Glutamatergic neuron (in vitro differentiated cells): ENCODE measurements around the gene IL6R. TPM values are rescaled to one million over a fixed set of nuclear protein-coding genes. Genes with fewer than 3 reads are reported as not detected.
"Not testable (repeated sequence)": the region's sequence is repeated elsewhere in the genome, so short reads cannot be mapped to it uniquely, and the experiment has no call there.

Source experiments
- DNase-seq: peaks from one replicate; pipeline ENCODE4 v3.0.0; 2022
- H3K27ac Mint-ChIP-seq: one replicate; pipeline ENCODE4 v1.8.0; 2020; ENCODE audit warnings: mild to moderate bottlenecking, mixed read lengths, inconsistent platforms; ENCODE audit not compliant: unreplicated experiment
- H3K27me3 Mint-ChIP-seq: one replicate; pipeline ENCODE4 v1.8.0; 2020; ENCODE audit warnings: mild to moderate bottlenecking, moderate library complexity, mixed read lengths, inconsistent platforms; ENCODE audit not compliant: unreplicated experiment
- H3K36me3 Mint-ChIP-seq: one replicate; pipeline ENCODE4 v1.8.0; 2020; ENCODE audit warnings: mild to moderate bottlenecking, mixed read lengths, inconsistent platforms; ENCODE audit not compliant: unreplicated experiment
- H3K4me1 Mint-ChIP-seq: one replicate; pipeline ENCODE4 v1.8.0; 2020; ENCODE audit warnings: mild to moderate bottlenecking, low read depth, mixed read lengths, inconsistent platforms; ENCODE audit not compliant: unreplicated experiment
- H3K4me3 Mint-ChIP-seq: one replicate; pipeline ENCODE4 v1.8.0; 2020; ENCODE audit warnings: mild to moderate bottlenecking, mixed read lengths, inconsistent platforms; ENCODE audit not compliant: unreplicated experiment
- H3K9me3 Mint-ChIP-seq: one replicate; pipeline ENCODE4 v1.8.0; 2020; ENCODE audit warnings: mild to moderate bottlenecking, moderate library complexity, mixed read lengths, inconsistent platforms; ENCODE audit not compliant: unreplicated experiment
- CTCF ChIP-seq: fragments of 200-600 bp; sonication (generic); IDR thresholded peaks from one replicate; pipeline ENCODE4 v1.5.0; 2021; ENCODE audit not compliant: partially characterized antibody, unreplicated experiment
- total RNA-seq: library from RNA; stranded (reverse); fragmentation: NEBNext Ultra II Directional; extraction: Animal tissue kit (Norgen Biotek cat#: 25700); gene quantifications from one replicate; pipeline ENCODE4 v1.2.1, GENCODE V29; 2021; ENCODE audit not compliant: unreplicated experiment

Gene IL6R
- total RNA-seq, 1 donor from 2014 or later = 1.6 TPM

DNA sequence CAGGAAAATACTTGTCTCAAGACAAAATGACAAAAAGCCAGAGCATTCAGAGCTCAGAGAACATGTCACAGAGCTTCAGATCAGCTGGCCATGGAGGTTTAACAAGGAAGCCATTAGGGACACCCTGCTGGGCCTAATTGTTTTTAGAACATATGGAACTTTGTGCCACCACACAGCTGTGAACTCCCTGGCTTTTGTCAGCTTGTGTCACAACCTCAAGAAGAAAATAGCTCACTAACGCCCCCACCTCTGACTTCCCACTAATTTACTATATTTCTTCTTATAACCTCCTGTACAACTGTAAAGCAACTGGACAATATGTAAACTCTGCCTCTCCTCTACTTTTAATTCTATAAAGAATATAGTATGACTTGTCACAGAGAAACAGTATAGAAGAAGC is 75.9 kb downstream of the IL6R start:
- Mint-ChIP-seq H3K36me3 (no peaks in the 10 kb centered on the region), H3K4me1 (peaks cover 21% of the 10 kb centered on the region), H3K27me3 (peaks cover 9% of the 10 kb centered on the region), H3K9me3 (peaks cover 10% of the 10 kb centered on the region), H3K4me3 (peak overlapping the region; percentile 78), H3K27ac (peak overlapping the region; percentile 95)
- DNase-seq = peak; percentile 38
- TF ChIP-seq CTCF = no peak

- H3K4me1 Mint-ChIP-seq = peaks cover 22% of the 10 kb centered on the region
- no peak for DNase-seq
- peaks cover 11% of the 10 kb centered on the region for H3K27me3 Mint-ChIP-seq
- H3K27ac Mint-ChIP-seq = no peak overlapping the region
- no peaks in the 10 kb centered on the region for H3K36me3 Mint-ChIP-seq
- H3K4me3 Mint-ChIP-seq = no peak overlapping the region
- TF ChIP-seq CTCF = no peak
- peaks cover 10% of the 10 kb centered on the region for H3K9me3 Mint-ChIP-seq
Measured at GRCh38 chr1:154483941-154484803, 79.0 kb downstream of the IL6R start.

DNA sequence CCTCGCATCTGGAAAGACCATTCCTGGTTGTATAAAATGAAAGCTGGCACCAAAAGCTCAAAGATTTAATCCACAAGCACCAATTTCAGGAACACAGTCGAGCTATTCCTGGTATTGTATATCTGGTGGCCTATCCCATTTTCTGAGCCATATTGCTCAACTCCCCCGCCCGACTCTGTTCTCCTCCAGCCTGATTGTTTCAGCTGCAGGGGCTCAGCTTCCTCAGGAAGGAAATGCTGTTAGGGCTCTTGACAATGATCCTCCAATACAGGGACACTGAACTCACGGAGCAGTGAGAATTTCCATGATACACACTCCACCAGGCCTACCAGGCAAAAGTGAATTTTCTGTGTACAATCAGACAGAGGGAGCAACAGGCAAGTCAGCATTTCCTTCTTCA is 80.0 kb downstream of the IL6R start:
- H3K27me3 Mint-ChIP-seq = peaks cover 11% of the 10 kb centered on the region
- TF ChIP-seq CTCF = no peak
- H3K27ac Mint-ChIP-seq = no peak overlapping the region
- H3K4me1 Mint-ChIP-seq = peaks cover 17% of the 10 kb centered on the region
- no peak for DNase-seq
- no peaks in the 10 kb centered on the region for H3K36me3 Mint-ChIP-seq
- peaks cover 10% of the 10 kb centered on the region for H3K9me3 Mint-ChIP-seq
- H3K4me3 Mint-ChIP-seq = no peak overlapping the region

- H3K27ac Mint-ChIP-seq = no peak overlapping the region
- H3K9me3 Mint-ChIP-seq = peaks cover 6% of the 10 kb centered on the region
- no peaks in the 10 kb centered on the region for H3K36me3 Mint-ChIP-seq
- H3K4me3 Mint-ChIP-seq = no peak overlapping the region
- DNase-seq = no peak
- peaks cover 8% of the 10 kb centered on the region for H3K4me1 Mint-ChIP-seq
- H3K27me3 Mint-ChIP-seq = peaks cover 6% of the 10 kb centered on the region
- TF ChIP-seq CTCF = no peak
Measured at GRCh38 chr1:154485910-154486496, 80.9 kb downstream of the IL6R start.

GRCh38 chr1:154486756-154487155 is 81.6 kb downstream of the IL6R start:
- H3K4me3 Mint-ChIP-seq, DNase-seq, H3K36me3 Mint-ChIP-seq, H3K27ac Mint-ChIP-seq, H3K27me3 Mint-ChIP-seq, H3K9me3 Mint-ChIP-seq, H3K4me1 Mint-ChIP-seq: not testable (repeated sequence)
